Measurements from ENCODE around the gene MED23.
"Not testable (repeated sequence)": the region's sequence is repeated elsewhere in the genome, so short reads cannot be mapped to it uniquely, and the experiment has no call there.

MED23 gene

DNA sequence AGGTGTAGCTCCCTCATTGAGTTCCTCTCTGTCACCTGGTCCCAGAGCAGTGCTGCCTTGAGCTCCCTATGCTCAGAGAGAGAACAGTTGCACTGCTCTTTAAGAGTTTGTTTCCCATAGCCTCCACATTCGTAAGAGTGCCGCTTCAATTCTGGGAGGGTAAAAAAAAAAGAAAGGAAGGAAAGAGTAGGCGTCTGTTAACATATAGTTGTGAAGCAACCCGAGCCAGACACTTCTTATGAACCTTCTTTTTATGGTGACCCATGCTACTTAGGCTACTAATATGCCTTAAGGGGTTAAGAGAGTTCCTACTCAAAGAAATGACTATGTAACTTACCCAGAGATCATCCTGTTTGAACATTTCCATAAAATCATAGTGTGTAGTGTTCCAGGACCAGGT lies 59.3 kb downstream of the MED23 start:
- no peak for DNase-seq

DNA sequence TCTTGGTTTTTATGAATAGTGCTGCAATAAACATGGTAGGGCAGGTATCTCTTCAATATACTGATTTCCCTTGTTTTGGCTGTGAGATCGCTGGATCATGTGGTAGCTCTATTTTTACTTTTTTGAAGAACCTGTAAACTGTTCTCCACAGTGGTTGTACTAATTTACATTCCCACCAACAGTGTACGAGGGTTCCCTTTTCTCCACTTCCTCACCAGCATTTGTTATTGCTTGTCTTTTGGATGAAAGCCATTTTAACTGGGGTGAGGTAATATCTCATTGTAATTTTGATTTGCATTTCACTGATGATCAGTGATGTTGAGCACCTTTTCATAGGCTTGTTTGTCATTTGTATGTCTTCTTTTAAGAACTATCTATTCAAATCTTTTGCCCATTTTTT lies 63.0 kb downstream of the MED23 start:
- DNase-seq = no peak

DNA sequence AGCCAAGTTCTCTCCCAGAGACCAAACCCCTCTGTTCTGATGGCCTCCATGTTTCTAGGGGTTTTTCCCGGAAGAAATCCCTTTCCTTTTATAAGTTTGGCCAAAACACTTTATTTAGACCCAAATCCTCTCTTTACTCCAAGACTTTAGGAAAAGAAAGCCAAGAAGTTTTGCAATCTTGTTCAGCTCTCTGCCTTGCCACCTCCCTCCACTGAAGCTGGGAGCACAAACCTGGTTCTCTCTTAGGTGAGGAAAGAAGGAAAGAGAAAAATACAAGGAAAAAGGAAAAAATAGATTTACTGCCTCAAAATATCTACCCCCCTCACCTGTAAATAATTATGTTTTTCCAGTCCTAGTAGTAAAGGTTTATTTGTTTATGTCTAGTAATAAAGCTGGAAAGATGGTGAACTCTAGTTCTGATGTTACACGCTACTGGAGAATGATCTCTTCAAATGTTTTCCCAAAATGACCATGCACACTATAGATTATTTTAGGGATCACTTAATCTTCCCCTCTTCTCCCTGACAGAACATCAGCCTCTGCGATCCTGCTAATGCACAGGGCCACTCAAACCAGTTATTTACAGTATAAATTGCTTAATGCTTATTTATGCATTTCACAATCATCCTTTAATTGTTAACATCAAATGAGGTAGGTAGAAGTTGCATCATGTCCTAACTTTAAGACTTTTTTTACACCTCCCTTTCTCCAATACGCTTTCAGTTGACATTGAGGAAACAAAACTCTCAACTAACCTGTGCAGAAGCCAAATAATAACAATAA lies 65.9 kb downstream of the MED23 start:
- no peak for DNase-seq

DNA sequence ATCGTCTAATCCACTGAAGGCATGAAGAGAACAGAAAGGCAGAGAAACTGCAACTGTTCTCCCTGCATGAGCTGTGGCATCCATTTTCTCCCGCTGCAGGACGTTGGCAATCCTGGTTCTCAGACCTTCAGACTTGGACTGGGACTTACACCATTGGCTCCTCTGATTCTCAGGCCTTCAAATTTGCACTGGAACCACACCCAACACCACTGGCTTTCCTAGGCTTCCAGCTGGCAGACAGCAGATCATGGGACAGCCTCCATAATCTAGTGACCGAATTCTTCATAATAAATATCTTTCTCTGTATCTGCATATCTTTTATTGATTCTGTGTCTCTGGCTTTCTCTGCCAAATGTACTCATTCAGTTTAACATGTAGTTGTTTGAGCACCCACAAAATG lies 69.1 kb downstream of the MED23 start:
- no peak for DNase-seq

DNA sequence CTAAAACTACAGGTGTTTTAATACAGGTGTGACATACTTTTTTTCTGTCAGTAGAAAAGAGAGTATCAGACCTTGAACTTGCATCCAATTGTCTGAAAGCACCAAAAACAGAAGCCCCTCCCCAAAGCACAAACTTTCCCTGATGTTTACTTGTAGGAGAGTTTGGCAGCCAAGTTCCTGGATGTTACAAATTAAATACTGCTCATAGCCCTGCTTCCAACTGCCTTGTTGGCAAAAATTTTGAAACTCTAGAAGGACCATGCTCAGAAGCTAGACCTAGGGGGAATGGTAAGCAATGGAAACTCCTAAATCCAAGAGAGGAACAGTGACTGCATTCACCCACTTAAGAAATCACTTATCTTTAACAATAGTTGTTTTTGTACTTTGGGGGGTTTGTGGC lies 72.0 kb downstream of the MED23 start:
- DNase-seq = no peak

DNA sequence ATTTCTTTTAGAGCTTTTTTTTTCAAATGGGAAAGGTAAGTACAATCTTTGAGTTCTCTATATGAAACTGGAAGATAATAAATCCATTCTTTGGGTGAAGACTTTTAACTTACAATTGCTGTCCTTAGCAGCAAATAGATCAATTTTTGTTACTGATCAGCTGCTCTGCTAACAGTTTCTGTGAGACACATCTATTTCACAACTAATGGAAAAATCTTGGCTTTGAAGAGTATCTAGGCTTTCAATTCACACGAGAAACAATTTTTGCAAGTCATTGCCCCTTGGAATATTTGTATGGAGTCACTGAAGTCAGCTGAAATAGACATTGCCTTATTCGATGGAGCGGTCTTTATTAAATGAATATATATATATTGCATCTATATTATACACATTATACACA lies 75.5 kb downstream of the MED23 start:
- no peak for DNase-seq

DNA sequence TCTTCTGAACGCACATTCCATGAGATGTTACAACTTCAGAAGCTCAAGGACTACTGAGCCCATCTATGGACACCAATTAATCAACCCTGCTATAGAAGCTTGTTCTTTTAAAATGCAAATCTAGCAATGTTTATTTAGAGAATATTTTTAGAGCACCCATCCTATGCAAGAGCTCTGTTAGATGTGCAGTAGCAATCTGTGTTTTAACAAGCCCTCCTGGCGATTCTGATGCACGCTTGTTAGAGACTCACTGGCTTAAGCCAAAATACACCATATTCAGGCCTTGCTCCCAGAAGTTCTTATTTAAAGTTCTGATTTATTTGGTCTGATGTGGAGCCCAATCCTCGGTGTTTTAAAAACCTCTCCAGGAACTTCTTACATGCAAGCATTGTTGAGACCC lies 76.1 kb downstream of the MED23 start:
- no peak for DNase-seq

DNA sequence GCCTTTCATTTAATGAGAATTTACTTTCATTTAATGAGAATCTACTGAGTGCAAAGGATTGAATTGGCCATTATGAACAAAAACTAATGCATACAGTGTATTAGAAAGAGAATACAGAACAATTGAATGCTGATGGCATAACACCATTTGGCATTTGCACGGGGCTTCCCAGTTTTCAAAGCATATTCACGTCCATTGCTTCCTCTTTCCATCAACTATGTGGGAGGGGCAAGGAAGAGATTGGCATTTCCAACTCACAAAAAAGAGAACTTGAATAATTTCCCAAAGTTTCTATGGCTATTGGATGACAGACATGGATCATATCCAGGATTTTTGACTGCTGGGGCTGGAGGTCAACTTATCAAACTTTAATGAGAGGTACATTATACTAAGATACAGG lies 78.2 kb downstream of the MED23 start:
- DNase-seq = no peak

DNA sequence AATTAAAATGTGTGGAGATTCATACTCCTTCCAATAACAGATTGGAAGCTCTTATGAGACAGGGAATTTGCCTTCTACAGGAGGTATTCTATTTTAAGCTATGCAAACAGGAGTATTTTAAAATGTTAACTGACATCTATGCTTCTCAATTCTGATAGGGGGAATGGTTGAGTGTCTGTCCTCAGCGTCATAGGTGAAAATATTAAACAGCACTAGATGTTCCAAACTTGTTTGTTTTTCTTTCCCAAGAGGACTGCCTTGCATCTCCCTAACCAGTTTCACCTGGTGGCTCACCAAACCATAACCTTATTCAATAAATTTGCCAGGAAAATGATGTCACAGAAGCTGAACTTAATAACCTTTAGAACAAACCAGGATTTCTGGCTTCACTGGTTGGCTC lies 79.6 kb downstream of the MED23 start:
- no peak for DNase-seq

DNA sequence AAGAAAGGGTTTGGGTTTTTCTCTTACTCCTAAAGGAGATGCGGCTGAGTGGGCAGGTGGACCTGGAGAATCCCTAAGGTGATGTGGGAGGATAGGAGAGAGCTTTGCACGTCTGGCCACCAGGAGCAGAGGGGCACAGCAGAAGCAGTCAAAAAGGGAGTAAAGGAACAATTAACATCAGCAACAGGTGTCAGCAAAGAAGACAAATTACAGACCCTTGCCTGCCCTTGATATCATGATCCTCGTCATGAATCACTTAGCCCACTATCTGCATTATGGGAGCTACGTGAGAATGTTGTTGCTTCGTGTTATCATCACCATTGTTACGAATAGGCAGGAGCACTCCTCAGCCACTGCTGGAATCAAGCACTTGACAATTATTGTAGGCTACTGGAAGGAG lies 80.6 kb downstream of the MED23 start:
- DNase-seq = no peak

DNA sequence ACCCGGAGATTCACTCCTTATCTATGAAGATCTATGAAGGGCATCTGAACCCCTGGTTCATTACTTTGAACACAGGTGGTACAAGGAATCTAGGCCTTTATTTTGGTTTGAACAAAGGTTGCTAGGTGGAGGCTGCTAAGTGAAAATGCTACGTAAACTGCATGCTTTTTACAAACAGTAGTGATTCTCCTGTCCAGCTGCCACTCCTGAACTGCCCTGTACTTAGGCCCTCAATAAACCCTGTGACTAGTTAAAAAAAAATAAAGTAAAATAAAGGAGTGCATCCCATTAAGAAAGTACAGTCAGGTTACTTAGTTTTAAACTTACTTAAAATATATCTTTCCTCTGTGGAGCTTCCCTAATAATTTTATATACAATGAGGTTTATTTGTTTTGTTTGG lies 82.7 kb downstream of the MED23 start:
- no peak for DNase-seq

DNA sequence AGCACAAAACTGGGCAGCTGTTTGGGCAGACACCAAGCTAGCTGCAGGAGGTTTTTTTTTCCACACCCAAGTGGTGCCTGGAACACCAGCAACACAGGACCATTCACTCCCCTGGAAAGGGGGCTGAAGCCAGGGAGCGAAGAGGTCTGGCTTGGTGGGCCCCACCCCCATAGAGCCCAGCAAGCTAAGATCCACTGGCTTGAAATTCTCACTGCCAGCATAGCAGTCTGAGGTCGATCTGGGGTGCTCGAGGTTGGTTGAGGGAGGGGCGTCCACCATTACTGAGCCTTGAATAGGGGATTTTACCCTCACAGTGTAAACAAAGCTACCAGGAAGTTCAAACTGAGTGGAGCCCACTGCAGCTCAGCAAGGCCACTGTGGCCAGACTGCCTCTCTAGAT lies 89.4 kb downstream of the MED23 start:
- not testable (repeated sequence) for DNase-seq

DNA sequence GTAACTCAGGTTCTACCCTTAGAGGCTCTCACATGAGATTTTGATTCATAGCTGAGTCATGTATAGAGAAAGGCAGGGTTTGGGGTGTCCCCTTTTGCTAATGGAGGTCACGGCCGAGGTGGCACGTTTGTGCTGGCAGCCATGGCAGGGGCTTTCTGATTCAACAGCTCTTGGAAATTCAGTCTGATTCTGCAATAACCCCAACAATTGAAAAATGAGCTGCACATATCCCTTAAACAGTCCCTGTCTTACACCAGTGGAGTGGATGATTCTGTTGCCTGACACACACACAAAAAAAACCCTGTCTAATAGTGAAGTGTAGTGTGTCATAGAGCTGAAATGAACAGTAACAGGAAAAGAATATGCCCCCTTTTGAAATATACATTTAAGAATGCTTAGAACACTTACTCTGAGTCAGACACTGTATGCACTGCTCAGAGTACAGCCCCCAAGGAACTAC lies 95.4 kb downstream of the MED23 start:
- no peak for DNase-seq

DNA sequence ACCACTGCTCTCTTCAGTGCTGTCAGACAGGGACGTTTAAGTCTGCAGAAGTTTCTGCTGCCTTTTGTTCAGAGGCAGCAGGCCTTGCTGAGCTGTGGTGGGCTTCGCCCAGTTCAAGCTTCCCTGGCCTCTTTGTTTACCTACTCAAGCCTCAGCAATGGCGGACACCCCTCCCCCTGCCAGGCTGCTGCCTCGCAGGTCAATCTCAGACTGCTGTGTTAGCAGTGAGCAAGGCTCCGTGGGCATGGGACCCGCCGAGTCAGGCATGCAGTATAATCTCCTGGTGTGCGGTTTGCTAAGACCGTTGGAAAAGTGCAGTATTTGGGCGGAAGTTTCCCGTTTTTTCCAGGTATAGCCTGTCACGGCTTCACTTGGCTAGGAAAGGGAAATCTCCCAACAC lies 96.4 kb downstream of the MED23 start:
- DNase-seq = not testable (repeated sequence)

DNA sequence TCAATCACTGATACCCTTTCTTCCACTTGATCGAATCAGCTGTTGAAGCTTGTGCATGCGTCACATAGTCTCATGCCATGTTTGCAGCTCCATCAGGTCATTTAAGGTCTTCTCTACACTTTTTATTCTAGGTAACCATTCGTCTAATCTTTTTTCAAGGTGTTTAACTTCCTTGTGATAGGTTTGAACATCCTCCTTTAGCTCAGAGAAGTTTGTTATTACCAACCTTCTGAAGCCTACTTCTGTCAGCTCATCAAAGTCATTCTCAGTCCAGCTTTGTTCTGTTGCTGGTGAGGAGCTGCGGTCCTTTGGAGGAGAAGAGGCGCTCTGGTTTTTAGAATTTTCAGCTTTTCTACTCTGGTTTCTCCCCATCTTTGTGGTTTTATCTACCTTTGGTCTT lies 97.1 kb downstream of the MED23 start:
- not testable (repeated sequence) for DNase-seq

DNA sequence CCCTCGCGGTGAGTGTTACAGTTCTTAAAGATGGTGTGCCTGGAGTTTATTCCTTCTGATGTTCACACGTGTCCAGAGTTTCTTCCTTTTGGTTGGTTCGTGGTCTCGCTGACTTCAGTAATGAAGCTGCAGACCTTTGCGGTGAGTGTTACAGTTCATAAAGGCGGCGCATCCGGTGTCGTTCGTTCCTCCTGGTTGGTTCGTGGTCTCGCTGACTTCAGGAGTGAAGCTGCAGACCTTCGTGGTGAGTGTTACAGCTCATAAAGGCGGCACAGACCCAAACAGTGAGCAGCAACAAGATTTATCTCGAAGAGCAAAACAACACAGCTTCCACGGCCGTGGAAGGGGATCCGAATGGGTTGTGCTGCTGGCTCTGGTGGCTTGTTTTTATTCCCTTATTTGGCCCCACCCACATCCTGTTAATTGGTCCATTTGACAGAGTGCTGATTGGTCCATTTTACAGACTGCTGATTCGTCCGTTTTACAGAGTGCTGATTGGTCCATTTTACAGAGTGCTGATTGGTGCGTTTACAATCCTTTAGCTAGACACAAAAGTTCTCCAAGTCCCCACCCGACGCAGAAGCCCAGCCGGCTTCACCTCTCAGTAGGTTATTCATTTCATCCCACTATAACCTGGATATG lies 103.2 kb downstream of the MED23 start:
- no peak for DNase-seq

DNA sequence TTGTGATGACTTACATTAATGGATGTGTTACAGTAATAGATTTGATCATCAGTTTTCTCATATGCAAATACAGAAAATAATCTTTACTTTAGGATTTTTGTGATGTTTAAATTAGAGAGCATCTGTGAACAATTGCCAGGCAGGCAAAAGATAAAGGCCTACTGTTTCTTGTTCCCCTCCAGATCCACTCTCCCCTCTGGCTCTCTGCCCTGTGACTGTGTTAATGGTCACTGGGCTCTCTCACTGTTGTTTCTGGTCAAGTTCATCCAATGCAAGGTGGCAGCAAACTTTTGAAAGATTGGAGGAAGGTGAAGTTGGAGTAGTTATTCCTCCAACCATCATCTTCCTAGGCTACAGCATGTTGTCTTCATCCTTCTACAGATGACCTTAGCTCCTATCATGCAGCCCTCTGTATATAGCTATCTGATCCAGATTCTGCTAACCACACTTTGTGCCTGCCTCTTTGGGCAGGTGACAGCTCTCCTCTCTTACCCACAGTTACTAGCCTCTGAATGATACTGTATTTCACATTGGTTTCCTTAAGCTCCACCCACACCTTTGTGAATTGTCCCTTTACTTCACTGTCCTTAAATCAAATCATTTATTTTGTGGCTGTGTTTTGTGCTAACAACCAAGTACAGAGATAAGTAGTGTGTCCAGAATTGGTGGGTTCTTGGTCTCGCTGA lies 103.9 kb downstream of the MED23 start:
- no peak for DNase-seq
